Fibroblast of villous mesenchyme (primary cell): Measurements from ENCODE around the gene JMJD8. TPM values are rescaled to one million over a fixed set of nuclear protein-coding genes. Genes with fewer than 3 reads are reported as not detected.

ENCODE experiments used
- DNase-seq: peaks from one replicate; pipeline ENCODE4 v3.0.0-alpha.2; 2010; ENCODE audit warnings: low read depth
- H3K4me3 ChIP-seq: 2 replicates; pipeline ENCODE4 v1.5.1; 2011; ENCODE audit warnings: low read depth, mild to moderate bottlenecking, low read length
- total RNA-seq: library from RNA; depleted of rRNA; stranded (reverse); fragments of >200 nt; gene quantifications from 2 replicates; pipeline ENCODE4 v1.2.3, GENCODE V29; 2012
- TF ChIP-seq, protein P1 (sequence below): IDR thresholded peaks from 2 replicates; pipeline ENCODE4 v1.5.1; 2012; ENCODE audit warnings: low read depth, mild to moderate bottlenecking, low read length; ENCODE audit not compliant: insufficient read depth

JMJD8 gene
- total RNA-seq, 1 donor: 36.3 TPM

- no peak overlapping the region for H3K4me3 ChIP-seq
- TF ChIP-seq, protein P1, sequence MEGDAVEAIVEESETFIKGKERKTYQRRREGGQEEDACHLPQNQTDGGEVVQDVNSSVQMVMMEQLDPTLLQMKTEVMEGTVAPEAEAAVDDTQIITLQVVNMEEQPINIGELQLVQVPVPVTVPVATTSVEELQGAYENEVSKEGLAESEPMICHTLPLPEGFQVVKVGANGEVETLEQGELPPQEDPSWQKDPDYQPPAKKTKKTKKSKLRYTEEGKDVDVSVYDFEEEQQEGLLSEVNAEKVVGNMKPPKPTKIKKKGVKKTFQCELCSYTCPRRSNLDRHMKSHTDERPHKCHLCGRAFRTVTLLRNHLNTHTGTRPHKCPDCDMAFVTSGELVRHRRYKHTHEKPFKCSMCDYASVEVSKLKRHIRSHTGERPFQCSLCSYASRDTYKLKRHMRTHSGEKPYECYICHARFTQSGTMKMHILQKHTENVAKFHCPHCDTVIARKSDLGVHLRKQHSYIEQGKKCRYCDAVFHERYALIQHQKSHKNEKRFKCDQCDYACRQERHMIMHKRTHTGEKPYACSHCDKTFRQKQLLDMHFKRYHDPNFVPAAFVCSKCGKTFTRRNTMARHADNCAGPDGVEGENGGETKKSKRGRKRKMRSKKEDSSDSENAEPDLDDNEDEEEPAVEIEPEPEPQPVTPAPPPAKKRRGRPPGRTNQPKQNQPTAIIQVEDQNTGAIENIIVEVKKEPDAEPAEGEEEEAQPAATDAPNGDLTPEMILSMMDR: no peak
These were observed 41.5 kb upstream of the JMJD8 start for GRCh38 chr16:725463-726187.

GRCh38 chr16:725041-725376, 40.9 kb upstream of the JMJD8 start:
- TF ChIP-seq, protein P1: no peak
- DNase-seq: no peak
- H3K4me3 ChIP-seq: no peak overlapping the region

More at GRCh38 chr16:725463-726187, 41.5 kb upstream of the JMJD8 start:
- no peak for DNase-seq

- TF ChIP-seq, protein P1: no peak
- no peak for DNase-seq
- H3K4me3 ChIP-seq: no peak overlapping the region
These were observed 40.3 kb upstream of the JMJD8 start for GRCh38 chr16:724188-725040.

- H3K4me3 ChIP-seq: no peak overlapping the region
- DNase-seq: no peak
- TF ChIP-seq, protein P1: no peak
These were observed 39.6 kb upstream of the JMJD8 start for GRCh38 chr16:723695-724094.

- DNase-seq: no peak
- H3K4me3 ChIP-seq: no peak overlapping the region
- TF ChIP-seq, protein P1: no peak
These were observed 38.9 kb upstream of the JMJD8 start for GRCh38 chr16:722835-723633.

GRCh38 chr16:721765-722540, 37.8 kb upstream of the JMJD8 start:
- TF ChIP-seq, protein P1: no peak
- no peak for DNase-seq
- H3K4me3 ChIP-seq: peak overlapping the region; percentile 71
